NCI-H2081 (cell line): ENCODE data around the gene DIPK1B.

Experiments used
- DNase-seq, 2 experiments: peaks; one replicate each; lab custom pipeline; 2025; lab: John Stamatoyannopoulos, UW

DIPK1B gene

GRCh38 chr9:136673088-136673974 is 39.0 kb upstream of the DIPK1B start:
- no peak for DNase-seq

DNA sequence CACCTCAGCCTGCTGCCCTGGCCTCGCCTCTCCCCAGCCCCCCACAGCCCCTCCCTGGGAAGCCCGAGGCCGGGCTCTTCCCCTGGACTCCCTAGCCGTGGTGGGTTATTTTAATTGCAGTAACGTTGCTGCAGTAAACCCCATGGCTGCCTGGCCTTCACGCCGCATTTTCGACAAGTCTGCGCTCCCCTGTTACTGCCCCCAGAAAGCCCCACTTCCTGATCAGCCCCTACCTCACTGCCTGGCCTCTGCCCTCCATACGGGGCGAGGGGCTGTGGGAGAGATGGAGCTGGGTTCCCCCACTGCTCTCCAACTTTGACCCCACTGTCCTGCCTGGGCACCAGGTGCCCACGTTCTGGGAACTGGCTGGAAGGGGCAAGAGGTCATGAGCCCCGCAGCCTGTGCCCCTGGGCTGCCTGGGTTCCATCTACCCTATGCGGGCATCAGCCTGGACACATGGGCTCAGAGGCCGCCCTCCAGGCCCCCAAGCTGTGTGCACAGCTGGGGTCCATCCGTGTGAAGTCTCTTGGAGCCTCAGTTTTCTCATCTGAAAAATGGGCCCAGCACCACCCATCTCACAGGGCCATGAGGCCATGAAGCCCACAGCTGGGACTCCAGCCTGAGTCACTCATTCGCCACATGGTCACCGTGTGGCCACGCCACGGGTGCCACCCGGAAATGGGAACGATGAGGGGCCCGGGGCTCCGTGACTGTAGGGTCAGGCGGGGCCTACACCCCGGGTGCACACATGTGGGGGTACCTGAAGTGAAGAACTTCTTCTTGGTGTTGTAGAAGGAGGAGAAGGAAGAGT is 38.2 kb upstream of the DIPK1B start:
- no peak for DNase-seq

GRCh38 chr9:136674786-136675349 is 37.5 kb upstream of the DIPK1B start:
- DNase-seq: no peak

- DNase-seq: peak in 1 of 2 experiments; percentile 27
Observed at GRCh38 chr9:136675477-136676296, 36.7 kb upstream of the DIPK1B start.

DNA sequence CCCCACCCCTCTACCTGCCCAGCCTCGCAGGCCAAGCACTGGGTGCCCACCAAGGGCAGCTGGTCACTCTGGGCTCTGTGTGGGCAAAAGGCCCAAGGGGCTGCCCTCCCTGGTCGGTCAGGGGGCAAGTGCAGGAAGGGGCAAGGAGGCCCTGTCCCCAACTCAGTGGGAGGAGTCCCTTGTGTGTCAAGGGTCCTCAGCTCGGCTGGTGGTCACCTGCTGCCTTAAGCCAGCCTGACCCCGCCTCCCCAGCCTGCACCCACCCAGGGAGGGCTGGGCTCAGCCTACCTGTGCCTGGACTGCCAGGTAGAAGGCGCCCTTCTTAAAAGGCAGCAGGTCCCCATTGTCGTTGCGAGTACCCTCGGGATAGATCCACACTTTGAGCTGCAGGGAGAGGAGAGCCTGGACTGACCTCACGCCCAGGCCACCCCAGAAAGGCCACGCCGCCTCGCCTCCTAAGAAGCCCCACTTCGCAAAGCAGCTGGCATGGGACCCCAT is 36.0 kb upstream of the DIPK1B start:
- no peak for DNase-seq

DNA sequence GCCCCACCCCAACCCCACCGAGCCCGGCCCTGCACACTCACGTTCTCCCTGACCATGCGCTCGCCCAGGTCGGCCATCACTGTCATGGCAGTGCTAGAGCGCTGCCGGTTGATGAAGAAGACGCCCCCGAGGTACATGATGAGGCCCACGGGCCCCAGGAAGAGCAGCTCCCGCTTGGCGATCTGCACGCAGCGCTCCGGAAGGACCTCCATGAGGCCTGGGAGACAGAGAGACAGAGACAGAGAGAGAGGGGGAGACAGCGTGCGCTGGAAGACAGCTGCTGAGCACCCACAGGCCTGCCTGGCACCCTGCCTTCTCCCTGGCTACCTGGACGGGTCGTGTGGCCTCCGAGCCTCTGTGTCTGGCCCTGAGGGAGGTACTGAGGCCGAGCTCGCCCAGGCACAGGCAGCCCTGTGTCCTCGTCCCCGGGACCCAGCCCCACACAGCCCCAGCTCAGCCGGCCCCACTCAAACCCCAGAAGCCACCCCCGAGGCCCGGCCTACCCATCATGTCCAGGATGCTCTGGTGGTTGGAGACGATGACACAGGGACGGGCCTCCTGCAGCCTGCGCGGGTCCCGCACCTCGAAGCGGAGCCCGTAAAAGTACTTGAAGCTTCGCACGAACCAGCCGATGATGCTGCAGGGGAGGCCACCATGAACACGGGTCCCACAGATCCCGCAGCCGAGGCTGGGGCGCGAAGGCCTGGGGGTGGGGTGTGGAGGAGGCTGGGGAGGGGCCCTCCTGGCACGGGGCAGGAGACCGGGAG is 35.3 kb upstream of the DIPK1B start:
- no peak for DNase-seq

- DNase-seq: no peak
Observed at GRCh38 chr9:136678034-136678433, 34.3 kb upstream of the DIPK1B start.

DNA sequence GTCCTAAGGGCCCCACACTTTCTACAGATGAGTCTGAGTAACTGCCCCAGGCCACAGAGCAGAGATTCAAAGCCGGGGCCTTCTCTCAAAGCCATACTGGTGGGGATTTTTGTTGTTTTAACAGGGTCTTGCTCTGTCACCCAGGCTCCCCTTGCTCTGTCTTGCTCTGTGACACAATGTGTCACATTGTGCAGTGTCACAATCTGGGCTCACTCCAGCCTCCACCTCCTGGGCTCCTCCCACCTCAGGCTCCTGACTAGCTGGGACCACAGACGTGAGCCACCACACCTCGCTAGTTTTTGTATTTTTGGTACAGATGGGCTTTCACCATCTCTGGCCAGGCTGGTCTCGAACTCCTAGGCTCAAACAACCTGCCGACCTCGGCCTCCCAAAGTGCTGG is 33.7 kb upstream of the DIPK1B start:
- no peak for DNase-seq

- DNase-seq: no peak
Observed at GRCh38 chr9:136679431-136679941, 32.9 kb upstream of the DIPK1B start.

DNA sequence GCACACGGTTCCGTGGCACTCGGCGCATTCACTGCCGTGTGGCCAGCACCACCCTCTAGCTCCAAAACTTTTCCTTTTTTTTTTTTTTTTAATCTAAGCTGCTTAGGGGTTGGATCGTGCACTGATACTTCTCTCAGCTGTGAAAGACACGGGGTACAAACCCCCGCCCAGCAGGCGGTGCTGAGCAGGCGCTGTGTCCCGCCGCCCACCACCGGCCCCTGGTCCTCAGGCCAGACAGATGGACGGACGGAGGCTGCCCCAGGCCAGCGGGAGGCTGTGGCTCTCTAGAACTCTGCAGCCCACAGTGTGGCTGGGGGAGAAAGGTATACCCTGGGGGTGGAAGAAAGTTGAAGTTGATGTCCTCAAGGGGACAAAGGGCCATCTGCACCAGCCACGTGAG is 31.3 kb upstream of the DIPK1B start:
- no peak for DNase-seq

DNA sequence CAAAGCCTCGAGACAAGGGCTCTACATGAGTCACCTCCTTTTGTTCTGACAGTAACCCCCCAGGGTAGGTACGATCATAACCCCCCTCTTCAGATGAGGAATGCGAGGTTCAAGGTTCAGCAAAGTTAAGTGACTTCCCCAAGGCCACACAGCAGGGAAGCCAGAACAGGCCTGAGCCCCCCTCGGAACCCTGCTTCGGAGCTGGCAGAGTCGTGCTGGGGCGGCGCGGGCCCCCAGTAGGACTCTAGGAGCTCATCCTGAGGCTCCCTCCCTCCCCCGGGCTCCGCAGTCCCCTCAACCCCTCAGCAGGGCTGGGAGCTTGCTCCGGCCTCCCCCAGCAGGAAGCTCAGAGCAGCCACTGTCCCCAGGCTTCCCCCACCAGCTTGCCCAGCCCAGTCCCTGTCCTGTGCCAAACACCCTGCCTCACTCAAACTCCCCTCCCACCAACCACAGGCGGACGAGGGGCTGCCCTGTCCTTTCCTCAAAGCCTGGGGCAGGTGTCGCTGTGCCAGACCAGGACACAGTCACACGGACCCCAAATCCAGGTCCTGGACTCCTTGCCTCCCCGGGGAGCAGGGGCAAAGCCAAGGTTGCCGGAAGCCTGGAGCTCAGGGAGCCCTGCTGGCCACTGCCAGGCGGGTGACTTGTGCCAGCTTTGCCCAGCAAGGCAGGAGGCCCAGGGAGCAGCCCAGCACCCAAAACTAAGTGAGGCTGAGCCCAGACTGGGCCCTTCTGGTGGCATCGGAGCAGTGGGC is 30.2 kb upstream of the DIPK1B start:
- DNase-seq: no peak

- DNase-seq: no peak
Observed at GRCh38 chr9:136682710-136683109, 29.7 kb upstream of the DIPK1B start.

DNA sequence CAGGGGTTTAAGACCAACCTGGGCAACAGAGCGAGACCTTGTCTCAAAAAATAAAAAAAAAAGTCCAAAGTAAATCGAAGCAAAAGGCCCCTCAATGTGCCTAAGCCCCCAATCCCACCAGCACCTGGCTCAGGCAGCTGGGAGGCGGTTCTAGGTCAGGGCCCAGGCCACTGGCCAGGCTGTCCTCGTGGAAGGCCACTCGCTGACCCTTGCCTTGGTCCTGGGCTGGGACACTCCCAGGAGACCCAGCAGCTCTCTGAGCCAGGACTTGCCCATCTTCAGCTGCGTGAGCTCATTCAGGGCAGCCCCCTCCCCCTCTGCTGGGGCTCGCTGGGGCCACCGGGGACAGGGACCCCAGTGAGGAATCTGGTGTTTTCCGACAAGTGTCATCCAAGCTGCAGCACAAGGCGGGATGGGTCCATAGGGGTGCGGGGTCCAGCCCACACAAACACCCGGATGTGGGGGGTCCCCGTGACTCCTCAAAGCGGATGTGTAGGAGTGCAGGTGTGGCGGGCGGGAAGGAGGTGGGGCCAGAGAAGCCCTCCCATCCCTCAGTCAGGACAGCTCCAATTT is 29.1 kb upstream of the DIPK1B start:
- DNase-seq: no peak

- no peak for DNase-seq
Observed at GRCh38 chr9:136683755-136684154, 28.6 kb upstream of the DIPK1B start.

DNA sequence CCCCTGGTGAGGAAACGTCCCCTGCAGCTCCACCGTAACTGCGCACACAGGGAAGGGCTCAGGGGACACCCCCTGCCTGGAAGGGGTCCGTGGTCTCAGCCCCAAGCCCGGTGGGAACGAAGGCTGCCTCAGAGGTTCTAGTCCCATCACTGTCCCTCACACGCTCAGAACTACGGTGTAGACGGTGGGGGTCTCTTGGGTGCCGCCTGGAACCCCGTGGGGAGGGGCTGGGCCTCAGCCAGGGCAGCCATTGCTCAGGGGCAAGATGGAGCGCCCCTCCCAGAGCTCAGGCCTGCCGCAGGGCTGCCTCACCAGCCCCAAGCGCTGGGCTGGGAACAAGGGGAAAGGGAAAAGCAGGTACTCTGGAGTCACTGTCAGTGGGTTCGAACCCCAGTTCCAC is 28.0 kb upstream of the DIPK1B start:
- DNase-seq: no peak

DNA sequence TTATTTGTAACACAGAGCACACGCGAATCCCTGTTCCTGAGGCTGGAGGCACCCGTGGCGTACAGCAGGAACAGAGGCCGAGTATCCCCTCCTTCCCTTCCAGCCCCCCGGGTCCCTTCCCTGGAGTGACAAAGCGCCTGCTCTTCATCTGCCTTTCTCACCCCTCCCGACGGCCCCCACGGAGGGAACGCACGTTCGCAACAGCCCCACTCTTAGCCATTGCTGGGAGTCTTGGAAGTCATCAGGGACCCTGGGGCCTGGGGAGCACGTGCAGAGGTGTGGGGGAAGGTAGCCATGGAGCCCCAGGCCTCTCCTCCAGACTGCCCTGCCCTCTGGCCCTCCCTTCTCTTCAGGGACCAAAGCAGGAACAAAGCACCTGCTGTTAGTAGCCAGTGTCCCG is 27.6 kb upstream of the DIPK1B start:
- no peak for DNase-seq

- DNase-seq: no peak
Observed at GRCh38 chr9:136685216-136685615, 27.2 kb upstream of the DIPK1B start.

GRCh38 chr9:136685790-136686533 is 26.4 kb upstream of the DIPK1B start:
- DNase-seq: no peak

DNA sequence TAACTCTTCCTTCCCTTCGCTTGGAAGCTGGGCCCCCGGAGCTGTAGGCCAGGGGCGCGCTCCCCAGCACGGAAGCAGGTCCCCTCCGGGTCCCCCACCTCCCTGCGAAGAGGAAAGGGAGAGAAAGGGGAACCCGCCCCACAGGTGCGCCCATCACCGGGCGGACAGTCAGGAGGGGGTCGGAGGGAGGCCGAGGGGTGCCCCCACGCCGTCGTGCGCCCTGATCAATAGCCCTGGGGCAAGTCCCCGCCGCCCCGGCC is 25.9 kb upstream of the DIPK1B start:
- DNase-seq: no peak
